Measurements from ENCODE around the gene HS3ST3A1.
"Not testable (repeated sequence)": the region's sequence is repeated elsewhere in the genome, so short reads cannot be mapped to it uniquely, and the experiment has no call there.

The HS3ST3A1 gene

DNA sequence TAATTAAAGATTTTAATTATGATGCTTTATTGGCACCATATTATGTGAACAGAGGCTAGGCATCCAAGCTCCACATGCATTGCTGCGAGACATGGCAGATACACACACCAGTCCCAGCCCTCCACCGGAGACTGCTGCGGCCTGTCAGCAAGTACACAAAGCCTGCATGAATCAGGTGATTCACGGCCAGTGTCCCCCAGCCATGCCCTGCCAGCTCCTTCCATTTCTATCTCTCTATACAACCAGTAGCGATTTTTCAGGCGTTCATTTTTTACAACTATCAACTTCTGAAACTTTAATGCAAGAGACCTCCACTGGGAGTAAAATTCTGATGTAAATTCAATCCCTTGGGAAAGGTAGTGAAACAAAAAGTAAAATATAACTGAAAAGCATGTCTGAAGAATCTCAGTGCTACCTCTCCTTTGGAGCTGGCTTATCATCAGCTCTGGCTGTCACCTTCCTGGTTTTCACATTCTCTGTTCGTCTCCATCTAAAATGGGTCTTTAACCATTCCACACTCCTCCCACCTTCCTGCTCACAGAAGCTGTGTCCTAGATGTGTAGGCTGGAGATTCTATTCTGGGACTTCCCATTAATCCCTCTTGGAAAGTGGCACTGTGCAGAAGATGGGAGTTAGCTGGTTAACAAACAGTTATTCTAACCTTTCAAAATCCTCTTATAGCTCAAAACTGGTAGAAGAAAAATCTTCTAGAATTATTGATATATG, 32.2 kb downstream of the HS3ST3A1 start:
- no peak for DNase-seq

- DNase-seq = no peak
These were observed 32.9 kb downstream of the HS3ST3A1 start for GRCh38 chr17:13568582-13569397.

- no peak for DNase-seq
These were observed 37.9 kb downstream of the HS3ST3A1 start for GRCh38 chr17:13563866-13564265.

DNA sequence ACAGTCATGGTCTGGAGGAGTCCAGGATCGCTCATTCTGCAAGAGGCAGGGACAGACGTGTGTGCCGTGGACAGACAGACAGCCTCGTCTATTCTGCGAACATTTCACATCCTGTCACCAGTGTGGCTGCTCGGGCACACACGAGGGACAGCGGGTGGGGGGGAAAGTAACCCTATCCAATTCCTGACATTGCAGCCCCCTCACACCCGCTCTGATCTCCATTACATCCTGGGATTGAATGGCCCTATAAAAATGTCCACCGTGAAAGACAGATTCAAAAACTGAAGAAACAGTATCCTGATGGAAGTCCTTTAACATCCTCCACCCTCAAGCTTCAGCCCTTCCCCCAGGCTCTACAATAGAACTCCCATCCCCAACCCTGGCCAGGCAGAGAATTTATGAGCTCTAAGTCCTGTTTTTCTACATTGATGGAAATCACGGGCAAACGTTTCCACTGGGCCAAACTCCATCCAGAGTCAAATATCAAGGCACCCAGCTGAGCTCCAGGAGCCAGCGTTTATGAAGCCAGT, 39.4 kb downstream of the HS3ST3A1 start:
- DNase-seq = no peak

DNA sequence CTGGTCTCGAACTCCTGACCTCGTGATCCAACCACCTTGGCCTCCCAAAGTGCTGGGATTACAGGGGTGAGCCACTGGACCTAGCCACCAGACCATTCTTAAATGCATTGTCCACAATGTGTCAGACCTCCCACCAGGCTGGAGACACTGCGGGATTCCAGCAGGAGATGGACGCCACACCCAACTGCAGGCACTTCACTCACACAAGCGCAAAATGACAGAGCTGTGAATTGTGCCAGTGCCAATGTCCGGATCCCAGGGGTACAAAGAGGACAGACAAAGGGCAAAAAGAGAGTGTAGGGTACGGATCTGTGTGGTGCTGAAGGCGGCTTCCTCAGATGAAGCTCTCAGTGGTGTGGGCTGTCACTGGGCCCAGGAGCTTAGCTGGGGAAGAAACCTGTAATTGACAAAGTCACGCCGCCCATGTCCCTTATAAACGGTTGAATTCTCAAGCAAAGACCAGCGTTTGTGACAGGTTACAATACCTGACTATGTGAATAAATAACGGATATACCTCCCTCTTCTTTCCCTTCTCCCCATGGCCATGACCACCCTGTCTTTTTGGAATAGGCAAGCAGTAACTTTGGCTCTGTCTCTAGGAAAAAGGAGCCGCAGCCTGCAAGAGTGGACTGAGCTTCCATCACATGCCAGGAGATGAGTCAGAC, 40.0 kb downstream of the HS3ST3A1 start:
- no peak for DNase-seq

GRCh38 chr17:13560935-13561334, 40.8 kb downstream of the HS3ST3A1 start:
- no peak for DNase-seq

DNA sequence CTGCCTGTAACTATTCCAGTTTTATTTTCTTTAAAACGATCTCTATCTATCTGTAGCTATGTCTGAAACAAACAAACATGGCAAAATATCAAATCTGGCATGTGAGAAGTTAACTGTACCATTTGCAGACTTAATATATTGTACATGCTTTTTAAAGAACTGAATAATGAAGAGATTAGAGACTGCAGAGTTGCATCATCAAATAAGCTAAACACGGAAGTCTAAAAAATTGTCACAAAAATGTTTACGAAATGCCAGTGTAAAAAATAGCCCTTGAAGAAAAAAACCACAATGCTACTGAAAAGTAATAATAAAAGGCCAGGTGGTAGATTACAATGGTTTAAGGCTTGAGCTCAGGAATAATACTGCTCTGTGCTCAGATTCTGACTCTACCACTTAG, 43.1 kb downstream of the HS3ST3A1 start:
- no peak for DNase-seq

DNA sequence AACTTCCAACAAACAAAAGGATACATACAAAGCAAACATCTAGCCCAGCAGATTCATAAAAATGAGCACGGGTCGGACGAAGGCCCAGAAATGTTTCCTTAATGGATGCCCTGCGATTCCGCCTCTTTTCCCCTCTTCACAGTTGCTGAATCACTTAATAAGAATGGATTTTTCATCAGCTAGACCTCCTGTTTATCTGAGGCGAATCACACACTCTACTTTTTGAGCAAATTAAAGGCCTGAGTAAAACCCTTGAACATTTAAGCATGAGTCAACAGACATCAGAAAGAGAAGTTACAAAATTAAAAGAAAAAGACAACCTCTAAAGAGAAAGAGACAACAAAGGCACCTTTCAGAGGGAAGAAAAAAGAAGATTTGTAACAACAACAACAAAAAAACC, 44.7 kb downstream of the HS3ST3A1 start:
- DNase-seq = no peak

- DNase-seq = no peak
These were observed 47.5 kb downstream of the HS3ST3A1 start for GRCh38 chr17:13554231-13554630.

DNA sequence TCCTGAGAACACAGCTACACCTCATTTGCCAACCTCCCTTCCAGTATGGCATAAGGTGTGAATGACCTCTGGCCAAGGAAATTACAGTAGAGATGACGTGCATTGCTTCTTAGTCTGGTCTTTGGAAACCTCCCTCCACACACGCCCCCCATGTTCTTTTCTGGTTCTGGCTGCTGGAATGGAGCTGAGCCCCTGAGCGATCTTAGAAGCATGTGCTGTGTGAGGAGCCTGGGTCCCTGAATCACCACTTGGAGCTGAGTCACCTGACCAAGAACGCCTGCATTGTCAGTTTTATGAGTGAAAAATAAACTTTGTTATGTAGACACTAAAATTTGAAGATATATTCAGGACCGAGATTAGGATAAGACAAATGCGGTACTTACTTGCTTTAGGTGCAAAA, 51.4 kb downstream of the HS3ST3A1 start:
- DNase-seq = no peak

DNA sequence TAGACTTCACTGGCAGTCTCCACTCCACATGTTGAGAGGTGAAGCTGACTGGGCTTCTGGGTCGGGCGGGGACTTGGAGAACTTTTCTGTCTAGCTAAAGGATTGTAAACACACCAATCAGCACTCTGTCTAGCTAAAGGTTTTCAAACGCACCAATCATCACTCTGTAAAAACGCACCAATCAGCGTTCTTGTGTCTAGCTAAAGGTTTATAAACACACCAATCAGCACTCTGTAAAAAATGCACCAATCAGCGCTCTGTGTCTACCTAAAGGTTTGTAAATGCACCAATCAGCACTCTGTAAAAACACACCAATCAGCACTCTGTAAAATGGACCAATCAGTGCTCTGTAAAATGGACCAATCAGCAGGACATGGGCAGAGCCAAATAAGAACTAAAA, 53.2 kb downstream of the HS3ST3A1 start:
- DNase-seq = not testable (repeated sequence)

GRCh38 chr17:13546851-13547250, 54.9 kb downstream of the HS3ST3A1 start:
- DNase-seq = no peak

DNA sequence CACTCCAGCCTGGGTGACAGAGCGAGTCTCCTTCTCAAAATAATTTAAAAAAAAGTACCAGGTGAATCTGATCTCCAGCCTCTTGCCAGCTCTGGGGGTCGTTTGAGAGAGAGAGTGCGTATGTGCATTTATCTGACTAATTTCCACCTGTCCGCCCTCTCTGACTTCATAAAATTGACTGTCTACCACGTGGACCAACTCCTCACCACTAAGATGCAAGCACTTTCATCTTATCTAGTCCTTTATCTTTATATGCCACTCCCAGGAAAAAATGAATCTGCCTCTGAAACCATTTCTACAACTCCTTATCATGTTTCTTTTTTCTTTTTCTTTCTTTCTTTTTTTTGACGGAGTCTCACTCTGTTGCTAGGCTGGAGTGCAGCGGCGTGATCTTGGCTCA, 55.8 kb downstream of the HS3ST3A1 start:
- no peak for DNase-seq

GRCh38 chr17:13544765-13545164, 57.0 kb downstream of the HS3ST3A1 start:
- no peak for DNase-seq

GRCh38 chr17:13544292-13544691, 57.4 kb downstream of the HS3ST3A1 start:
- DNase-seq = no peak

DNA sequence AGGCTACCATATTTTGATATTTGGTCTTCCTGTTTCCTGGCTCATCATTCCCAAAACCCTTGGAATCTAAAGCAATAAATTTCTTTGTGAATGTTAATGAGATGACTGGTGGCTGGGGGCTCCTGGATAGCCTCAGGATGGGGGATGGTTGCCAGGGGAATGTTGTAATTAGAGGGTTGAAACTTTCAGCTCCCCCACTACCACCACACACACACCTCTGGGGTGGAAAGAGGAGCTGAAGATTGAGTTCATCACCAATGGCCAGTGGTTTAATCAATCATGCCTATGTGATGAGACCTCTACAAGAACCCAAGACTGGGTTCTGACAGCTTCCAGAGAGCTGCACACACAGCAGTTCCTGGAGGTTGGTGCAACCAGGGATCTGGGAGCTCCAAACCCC, 59.1 kb downstream of the HS3ST3A1 start:
- DNase-seq = no peak

- DNase-seq = no peak
These were observed 60.7 kb downstream of the HS3ST3A1 start for GRCh38 chr17:13541032-13541480.

- DNase-seq = no peak
These were observed 61.2 kb downstream of the HS3ST3A1 start for GRCh38 chr17:13540546-13540945.

DNA sequence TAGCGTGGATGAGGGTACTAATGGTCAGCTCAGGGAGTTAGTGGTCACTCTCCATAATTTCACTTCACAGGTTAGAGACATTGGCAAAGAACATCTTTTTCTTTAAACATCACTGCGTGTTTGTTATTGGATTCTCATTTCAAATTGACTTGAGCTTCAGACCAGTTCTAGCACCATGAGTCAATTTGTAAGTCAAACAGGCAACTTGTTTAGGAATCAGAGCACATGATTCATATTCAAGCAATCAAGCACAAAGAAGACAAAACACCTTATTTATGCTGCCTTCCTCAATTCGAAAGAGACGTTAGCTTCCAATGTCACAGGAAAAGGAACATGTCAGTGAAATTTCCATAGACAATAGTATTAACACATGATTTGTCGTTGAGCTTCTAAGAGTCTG, 62.3 kb downstream of the HS3ST3A1 start:
- DNase-seq = no peak

GRCh38 chr17:13538841-13539411, 62.8 kb downstream of the HS3ST3A1 start:
- DNase-seq = no peak

GRCh38 chr17:13537871-13538643, 63.7 kb downstream of the HS3ST3A1 start:
- DNase-seq = no peak

- DNase-seq = no peak
These were observed 64.5 kb downstream of the HS3ST3A1 start for GRCh38 chr17:13537167-13537731.

Data from activated CD4-positive, alpha-beta T cell treated with anti-CD3 and anti-CD28 coated beads for 4 hours (primary cell).